ENCODE results near the gene MAN1A1. TPM values are rescaled to one million over a fixed set of nuclear protein-coding genes. Genes with fewer than 3 reads are reported as not detected.

MAN1A1 gene
- polyA plus RNA-seq, 3 donors = 74.2 to 85.6 (median 82.0) TPM

GRCh38 chr6:119148098-119148824 lies 201.3 kb downstream of the MAN1A1 start:
- peak; percentile 57 for DNase-seq

GRCh38 chr6:119147101-119148053 lies 202.2 kb downstream of the MAN1A1 start:
- DNase-seq = no peak

GRCh38 chr6:119145111-119145510 lies 204.4 kb downstream of the MAN1A1 start:
- DNase-seq = no peak

- DNase-seq = no peak
Measured at GRCh38 chr6:119142637-119143036, 206.9 kb downstream of the MAN1A1 start.

GRCh38 chr6:119142041-119142440 lies 207.5 kb downstream of the MAN1A1 start:
- DNase-seq = no peak

- no peak for DNase-seq
Measured at GRCh38 chr6:119140196-119141140, 209.1 kb downstream of the MAN1A1 start.

GRCh38 chr6:119138906-119139541 lies 210.5 kb downstream of the MAN1A1 start:
- no peak for DNase-seq

- DNase-seq = no peak
Measured at GRCh38 chr6:119137194-119138072, 212.1 kb downstream of the MAN1A1 start.

- DNase-seq = no peak
Measured at GRCh38 chr6:119134752-119135151, 214.8 kb downstream of the MAN1A1 start.

- DNase-seq = no peak
Measured at GRCh38 chr6:119133400-119133799, 216.2 kb downstream of the MAN1A1 start.

GRCh38 chr6:119132261-119132981 lies 217.1 kb downstream of the MAN1A1 start:
- no peak for DNase-seq

GRCh38 chr6:119129968-119130484 lies 219.5 kb downstream of the MAN1A1 start:
- no peak for DNase-seq

GRCh38 chr6:119129148-119129967 lies 220.2 kb downstream of the MAN1A1 start:
- peak; percentile 58 for DNase-seq

GRCh38 chr6:119128252-119128912 lies 221.2 kb downstream of the MAN1A1 start:
- no peak for DNase-seq

GRCh38 chr6:119127627-119128026 lies 221.9 kb downstream of the MAN1A1 start:
- DNase-seq = no peak

All from renal pelvis (tissue), 4 donors.